ENCODE measurements around the gene BMP2.

The BMP2 gene

GRCh38 chr20:6767536-6768227, at the start of gene BMP2:
TSS of gene BMP2 (plus strand) at chr20:6767686. CDS start at chr20:6770127, 2,441 bp downstream.
- no peak for DNase-seq

DNA sequence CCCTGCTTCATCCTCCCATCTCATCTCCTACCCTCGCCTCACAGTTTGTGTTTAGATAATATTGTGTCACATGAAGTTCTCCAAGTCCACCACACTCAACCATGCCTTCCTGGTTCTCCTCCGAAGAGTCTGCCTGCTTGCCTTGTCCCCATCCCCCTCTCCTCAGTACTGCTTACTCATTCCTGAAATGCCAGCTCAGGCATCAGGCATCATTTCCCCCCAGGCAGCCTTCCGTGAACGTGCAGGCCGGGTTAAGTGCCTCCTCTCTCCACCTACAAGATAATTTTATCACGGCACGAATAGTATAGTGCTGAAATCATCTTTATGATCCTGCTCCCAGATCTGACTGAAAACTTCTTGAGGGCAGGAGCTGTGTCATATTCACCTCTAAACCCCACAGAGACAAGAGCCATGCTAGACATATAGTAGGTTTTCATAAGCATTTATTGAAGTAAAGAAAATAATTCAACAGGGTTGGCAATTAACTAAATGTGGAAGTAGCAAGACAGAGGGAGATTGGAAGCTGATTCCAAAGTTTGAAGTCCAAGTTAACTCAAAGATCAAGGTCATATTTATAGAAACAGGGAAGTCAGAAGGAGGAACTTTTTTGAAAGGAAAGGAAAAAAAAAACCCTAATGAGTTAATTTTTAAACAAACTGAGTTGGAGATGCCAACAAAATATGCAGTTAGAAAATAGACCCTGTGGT, 48.7 kb upstream of the BMP2 start:
- peak; percentile 8 for DNase-seq

GRCh38 chr20:6719369-6719721, 48.1 kb upstream of the BMP2 start:
- no peak for DNase-seq

- DNase-seq, result peak; percentile 14
These were observed 40.7 kb upstream of the BMP2 start for GRCh38 chr20:6726761-6727160.

DNA sequence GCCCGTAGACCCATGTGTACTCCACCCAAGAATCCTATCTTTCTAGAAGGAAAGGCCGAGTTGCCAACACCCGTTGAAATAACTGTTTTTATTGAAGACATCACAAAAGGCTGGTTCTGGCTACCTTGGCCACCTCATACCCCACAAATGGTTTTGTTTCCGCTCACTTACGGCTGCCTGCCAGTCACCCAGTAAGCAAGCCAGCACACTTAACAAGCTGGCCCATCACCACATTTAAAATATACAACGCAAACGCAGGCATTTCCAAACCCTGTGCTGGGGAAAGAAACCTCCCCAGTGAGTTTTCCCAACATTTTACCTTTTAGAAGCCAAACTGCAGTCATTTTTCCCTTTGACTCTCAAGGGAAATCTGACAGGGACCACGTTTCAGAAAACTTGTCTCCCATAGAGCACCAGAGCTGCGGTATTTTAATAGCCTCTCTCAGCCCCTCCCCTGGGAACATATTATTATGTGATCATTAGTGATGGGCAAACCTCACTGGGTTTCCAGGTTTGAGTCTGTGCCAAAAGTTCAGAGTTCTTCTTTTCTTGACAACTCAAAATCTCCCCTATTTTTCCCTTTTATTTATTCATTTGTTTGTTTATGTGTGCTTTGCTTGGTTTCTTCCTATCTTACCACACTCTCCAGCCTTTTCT, 36.7 kb upstream of the BMP2 start:
- DNase-seq, result no peak

GRCh38 chr20:6732001-6732447, 35.5 kb upstream of the BMP2 start:
- DNase-seq, result no peak

- no peak for DNase-seq
These were observed 34.6 kb upstream of the BMP2 start for GRCh38 chr20:6732851-6733250.

- DNase-seq, result no peak
These were observed 33.5 kb upstream of the BMP2 start for GRCh38 chr20:6733965-6734364.

- no peak for DNase-seq
These were observed 31.3 kb upstream of the BMP2 start for GRCh38 chr20:6735942-6736845.

DNA sequence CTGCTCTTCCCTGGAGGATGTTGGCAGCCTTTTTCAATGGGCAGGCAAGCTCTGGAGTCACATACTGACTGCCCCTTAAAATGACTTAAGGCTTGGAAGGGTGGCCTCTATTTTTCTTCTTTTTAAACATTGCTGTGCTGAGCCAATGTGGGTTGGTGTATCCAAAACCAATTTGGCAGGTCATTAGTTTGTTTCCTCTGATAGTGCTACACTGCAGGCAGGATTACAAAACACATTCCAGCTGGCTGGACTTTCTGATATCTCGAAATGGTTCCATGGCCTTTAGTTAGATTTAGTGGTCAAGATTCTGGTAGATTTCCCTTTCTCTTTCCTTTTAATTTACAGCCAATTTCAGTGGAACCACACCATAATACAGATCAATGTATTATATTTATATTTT, 28.1 kb upstream of the BMP2 start:
- no peak for DNase-seq

DNA sequence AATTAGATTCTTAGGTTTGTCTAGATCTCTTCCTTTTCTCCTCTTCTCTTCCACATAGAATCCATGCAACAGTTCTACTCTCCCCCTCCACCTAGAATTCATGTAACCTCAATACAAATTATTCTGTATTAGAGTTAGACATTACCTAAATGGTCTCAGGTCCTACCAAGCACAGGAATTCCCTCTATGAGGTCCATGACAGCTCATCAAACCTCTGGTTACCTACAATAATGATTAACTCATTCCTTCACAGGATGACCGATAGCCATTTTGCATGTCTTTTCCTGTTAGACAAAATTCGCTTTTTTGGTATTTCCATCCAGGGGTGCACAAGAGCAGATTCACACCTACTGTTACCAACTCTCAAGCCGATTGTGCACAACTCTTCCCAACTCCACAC, 27.4 kb upstream of the BMP2 start:
- DNase-seq, result no peak

DNA sequence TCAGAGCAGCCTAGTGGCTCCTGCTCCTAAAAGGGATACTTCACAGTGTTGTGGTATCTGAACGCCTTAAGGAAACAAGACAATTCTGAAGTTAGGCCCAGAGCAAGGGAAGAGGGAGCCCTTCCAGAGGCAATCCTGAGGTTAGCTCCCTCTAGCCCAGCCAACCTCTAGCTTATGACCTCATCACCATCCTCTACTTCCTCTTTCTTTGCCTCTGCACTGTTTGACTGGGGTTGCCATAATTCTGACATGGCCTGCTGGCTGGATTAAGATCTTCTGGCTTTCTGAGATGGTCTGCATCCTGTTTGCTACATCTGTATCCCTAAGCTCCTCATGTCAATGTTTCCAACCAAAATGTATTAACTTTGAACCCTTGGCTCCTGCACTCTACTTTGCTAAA, 23.3 kb upstream of the BMP2 start:
- DNase-seq, result peak; percentile 88

DNA sequence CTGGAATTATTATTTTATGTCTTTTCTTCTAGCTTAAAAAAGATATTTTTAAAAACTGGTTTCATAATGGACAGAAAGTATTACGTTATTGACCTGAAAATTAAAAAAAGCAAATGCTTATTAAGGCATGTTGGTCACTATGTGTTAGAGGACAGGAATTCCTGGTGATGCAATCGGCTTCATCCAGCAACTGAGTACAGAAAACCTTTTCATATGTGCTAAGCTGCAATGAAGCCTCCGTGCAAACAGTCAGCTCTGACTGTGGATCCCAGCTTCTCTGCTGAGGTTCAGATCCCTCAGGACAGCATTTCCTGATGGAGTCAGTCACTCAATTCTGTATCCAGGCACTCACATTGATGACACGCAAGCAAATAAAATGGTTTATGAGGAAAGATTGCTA, 22.7 kb upstream of the BMP2 start:
- no peak for DNase-seq

DNA sequence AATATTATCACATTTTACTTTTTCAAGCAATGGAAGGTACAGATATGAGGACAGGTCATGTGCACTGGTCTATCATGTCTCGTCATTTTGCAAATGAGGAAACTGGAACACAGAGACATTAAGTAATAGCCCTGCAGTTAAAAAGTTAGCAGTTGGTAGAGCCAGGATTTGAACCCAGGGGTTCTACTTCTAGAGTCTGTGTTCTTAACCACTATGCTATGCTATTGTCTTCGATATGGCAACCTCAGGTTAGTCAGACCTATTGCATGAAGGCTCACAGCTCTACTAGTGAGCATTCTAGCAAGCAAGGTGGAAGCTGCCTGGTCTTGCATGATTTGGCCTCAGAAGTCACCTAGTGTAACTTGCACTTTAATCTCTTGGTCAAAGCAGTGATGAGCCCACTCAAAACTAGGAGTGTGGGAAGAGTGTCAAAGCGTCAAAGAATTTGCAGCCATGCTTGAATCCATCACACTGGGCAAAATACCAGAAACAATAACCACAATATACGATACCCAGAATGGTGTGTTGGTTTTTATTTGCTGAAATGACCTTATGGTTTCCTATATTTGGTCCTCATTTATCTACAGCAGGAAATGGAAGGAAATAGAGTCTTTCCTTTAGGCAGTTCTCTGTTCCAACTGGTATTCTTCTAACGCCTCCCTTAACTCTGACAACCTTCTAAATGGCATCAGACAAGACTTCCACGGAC, 20.4 kb upstream of the BMP2 start:
- peak; percentile 44 for DNase-seq

- no peak for DNase-seq
These were observed 17.0 kb upstream of the BMP2 start for GRCh38 chr20:6750438-6750837.

DNA sequence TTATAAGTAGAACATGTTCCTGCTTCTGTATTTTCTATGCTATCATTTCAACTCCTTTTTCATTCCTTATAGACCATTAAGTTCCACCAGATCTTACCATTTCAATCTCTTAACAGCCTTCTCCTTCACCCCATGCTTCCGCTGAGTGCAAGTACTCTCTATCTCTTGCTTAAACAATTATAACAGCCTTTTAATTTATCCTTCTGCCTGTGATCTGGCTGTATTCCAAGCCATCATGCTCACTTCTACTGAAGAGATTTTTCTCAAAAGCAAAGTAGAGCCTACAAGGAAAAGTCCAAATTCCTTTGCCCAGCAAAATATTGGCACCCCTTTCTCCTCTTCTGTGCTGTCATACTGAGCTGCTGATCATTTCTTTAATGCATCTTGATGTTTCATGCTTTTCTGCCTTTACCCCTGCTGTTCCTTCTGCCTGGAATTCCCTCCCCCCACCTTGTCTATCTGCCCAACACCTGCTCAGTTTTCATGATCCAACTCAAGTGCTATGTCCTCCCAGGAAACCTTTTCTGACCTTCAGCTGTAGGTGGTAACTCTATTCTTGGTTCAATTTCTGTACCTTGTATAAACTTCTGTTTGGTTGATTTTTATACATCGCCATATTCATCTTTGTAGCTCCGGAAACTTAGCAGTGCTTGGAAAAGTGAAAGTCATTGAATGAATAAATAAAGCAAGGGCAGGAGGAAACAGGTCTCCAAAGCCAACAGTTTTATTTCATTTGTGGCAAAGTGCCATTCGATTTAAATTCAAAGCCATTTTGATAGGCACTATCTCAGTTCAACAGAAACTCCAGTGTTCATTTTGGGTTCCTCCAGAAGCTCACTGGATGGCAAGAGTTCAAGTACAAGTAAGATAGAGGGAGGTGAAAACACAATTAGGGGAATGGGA, 10.5 kb upstream of the BMP2 start:
- DNase-seq, result no peak

- DNase-seq, result no peak
These were observed 2.9 kb upstream of the BMP2 start for GRCh38 chr20:6764619-6765018.

- DNase-seq, result peak; percentile 55
These were observed 1.9 kb upstream of the BMP2 start for GRCh38 chr20:6765469-6766058.

GRCh38 chr20:6766433-6766832, 1.1 kb upstream of the BMP2 start:
- no peak for DNase-seq

DNA sequence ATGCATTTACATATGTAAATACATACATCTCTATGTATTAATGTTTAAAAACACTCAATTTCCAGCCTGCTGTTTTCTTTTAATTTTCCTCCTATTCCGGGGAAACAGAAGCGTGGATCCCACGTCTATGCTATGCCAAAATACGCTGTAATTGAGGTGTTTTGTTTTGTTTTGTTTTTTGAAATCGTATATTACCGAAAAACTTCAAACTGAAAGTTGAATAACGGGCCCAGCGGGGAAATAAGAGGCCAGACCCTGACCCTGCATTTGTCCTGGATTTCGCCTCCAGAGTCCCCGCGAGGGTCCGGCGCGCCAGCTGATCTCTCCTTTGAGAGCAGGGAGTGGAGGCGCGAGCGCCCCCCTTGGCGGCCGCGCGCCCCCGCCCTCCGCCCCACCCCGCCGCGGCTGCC, 355 bp upstream of the BMP2 start:
- no peak for DNase-seq

Measured in MV-4-11 (cell line).